NCI-H1694 (cell line): ENCODE data around the gene GPI.
A peak's percentile ranks its signal among the peaks of the same experiment; 100 is the strongest.

ENCODE experiments used
- DNase-seq: peaks from one replicate; lab custom pipeline; 2025; lab: John Stamatoyannopoulos, UW

Gene GPI

DNA sequence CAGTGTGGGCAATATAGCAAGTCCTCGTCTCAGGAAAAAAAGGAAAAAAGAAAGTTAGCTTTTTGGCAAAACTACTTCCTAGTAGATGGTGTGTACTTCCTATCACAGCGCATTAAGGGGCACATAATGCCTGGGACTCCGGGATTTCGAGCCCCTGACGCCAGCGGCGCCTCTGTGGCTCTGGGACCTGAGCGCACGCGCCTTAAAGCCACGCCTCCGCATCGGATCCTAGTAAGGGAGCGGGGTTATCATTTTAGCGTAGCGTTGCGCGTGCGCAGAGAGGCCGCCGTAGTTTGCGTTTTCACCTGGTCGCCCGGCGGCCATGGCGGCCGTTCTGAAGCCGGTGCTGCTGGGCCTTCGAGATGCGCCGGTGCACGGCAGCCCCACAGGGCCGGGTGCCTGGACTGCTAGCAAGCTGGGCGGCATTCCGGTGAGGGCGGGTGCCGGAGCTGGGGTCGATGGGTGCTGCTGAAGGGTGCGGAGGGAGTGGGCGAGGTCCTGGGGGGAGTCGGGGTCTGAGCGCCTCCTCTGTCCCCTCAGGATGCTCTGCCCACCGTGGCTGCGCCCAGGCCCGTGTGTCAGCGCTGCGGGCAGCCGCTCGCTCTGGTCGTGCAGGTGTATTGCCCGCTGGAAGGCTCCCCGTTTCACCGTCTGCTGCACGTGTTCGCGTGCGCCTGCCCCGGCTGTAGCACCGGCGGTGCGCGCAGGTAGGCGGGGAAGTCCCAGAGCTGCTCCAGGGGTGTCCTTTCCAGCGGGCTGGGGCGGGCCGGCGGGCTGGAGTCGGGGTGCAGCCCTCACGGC is 39.3 kb downstream of the GPI start, which contains the start of gene PDCD2L:
TSS of gene PDCD2L (plus strand) at position 291 of the 801 bp plus-strand sequence. CDS start at position 323, 32 bp downstream.
- peak; percentile 86 for DNase-seq

DNA sequence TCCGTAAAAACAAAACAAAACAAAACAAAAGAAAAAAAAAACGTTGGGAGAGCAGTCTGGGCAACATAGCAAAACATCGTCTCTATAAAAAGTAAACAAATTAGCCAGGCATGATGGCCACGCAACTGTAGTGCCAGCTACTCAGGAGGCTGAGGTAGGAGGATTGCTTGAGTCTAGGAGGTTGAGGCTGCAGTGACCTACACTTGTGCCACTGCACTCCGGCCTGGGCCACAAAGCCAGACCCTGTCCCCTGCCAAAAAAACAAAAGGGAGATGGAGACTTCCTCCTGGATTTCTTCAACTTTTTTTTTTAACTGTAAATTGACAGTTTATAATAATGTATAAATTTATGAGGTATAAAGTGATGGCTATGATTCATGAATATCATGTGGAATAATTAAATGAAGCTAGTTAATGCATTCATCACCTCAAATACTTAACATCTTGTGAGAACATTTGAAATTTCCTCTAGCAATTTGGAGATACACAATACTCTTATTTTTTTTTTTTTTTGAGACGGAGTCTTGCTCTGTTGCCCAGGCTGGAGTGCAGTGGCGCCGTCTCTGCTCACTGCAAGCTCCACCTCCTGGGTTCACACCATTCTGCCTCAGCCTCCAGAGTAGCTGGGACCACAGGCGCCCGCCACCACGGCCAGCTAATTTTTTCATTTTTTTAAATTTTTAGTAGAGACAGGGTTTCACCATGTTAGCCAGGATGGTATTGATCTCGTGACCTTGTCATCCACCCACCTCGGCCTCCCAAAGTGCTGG is 41.1 kb downstream of the GPI start:
- no peak for DNase-seq

DNA sequence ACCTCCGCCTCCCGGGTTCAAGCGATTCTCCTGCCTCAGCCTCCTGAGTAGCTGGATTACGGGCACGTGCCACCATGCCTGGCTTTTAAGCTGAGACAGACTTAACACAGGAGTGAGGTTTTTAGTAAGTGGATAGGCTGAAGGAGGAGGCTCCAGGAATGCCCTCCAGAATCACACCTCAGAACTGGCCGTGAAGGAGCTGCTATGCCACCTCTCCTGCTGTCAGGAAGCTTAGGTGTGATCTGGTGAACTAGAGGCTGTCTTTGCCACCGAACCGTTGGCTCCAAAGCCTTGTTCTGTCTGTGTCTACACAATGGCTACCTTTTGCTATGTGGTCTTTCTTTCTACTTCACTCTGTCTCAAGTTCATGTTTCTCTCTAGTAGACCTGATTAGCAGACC is 43.4 kb downstream of the GPI start:
- DNase-seq: no peak

DNA sequence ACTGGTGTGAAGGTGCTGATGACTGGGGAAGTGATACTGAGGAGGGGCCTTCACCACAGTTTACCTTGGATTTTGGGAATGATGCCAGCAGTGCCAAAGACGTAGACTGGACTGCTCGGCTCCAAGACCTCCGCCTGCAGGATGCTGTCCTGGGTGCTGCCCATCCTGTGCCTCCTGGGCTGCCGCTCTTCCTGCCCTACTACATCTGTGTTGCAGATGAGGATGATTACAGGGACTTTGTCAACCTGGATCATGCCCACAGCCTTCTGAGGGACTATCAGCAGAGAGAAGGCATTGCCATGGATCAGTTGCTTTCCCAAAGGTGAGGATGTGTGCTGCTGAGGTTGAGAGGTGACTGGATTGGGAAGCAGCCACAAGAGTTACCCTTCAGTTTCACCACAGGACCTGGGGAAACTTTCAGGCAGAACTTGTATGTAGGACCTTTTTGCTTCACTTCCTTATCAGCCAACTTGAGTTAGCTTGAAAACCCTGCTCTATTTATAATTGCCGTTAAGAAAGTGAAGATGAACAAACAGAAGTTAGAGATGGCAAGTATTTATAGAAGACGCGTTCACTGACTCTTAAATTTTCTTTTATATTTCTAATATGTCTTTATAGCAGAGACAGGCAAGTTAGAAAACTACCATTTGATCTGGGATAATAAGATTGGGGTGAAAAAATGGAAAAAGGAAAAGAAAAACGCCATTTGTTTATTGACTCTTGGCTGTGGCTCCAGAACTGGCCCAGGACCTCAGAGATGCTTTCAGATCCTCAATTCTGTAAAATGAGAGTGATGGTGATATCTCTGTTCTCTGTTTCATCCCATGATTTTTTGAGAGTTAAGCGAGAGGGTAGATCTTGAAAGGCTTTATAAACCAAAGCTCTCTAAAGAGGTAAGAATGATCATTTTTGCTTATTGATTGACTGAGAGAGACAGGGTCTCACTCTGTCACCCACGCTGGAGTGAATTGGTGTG is 44.5 kb downstream of the GPI start:
- DNase-seq: no peak

DNA sequence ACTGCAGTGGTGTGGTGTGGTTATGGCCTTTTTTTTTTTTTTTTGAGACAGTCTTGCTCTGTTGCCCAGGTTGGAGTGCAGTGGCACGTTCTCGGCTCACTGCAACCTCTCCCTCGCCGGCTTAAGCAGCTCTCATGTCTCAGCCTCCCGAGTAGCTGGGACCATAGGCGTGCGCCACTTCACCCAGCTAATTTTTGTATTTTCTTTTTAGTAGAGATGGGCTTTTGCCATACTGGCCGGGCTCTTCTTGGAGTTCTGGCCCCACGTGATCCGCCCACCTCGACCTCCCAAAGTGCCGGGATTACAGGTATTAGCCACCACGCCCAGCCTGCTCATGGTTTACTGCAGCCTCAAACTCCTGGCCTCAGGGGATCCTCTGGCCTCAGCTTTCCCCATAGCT is 46.2 kb downstream of the GPI start:
- no peak for DNase-seq

DNA sequence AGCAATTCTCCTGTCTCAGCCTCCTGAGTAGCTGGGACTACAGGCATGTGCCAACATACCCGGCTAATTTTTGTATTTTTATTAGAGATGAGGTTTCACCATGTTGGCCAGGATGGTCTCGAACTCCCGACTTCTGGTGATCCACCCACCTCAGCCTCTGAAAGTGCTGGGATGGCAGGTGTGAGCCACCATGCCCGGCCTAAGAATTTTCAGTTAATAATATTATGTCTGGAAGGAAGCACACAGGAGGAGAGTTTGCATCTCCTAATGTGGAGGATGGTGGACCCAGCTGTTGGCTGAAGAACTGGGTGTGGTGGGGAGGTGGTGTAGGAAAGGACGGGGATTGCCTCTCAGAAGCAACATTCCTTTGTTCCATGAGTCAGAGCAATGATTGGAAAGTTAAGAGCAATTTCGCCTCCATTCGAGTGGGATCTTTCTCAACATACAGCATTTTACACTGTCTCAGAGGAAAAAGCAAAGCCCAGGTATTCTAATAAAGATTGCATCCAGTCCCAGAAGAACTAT is 51.1 kb downstream of the GPI start:
- DNase-seq: no peak

DNA sequence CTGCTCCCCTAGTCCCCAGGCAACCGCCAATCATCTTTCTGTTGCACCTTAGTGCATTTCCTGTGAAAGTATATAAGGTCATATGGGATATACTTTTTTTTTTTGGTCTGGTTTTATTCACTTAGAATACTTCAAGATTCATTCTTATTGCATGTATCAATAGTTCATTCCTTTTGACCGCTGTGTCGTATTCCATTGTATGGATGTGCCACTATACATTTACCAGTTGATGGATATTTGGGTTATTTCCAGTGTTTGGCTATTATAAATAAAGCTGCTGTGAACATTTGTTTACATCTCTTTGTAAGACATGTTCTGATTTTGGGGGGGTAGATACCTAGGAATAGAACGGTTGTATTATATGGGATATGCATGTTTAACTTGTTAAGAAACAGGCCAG is 53.3 kb downstream of the GPI start:
- DNase-seq: no peak

DNA sequence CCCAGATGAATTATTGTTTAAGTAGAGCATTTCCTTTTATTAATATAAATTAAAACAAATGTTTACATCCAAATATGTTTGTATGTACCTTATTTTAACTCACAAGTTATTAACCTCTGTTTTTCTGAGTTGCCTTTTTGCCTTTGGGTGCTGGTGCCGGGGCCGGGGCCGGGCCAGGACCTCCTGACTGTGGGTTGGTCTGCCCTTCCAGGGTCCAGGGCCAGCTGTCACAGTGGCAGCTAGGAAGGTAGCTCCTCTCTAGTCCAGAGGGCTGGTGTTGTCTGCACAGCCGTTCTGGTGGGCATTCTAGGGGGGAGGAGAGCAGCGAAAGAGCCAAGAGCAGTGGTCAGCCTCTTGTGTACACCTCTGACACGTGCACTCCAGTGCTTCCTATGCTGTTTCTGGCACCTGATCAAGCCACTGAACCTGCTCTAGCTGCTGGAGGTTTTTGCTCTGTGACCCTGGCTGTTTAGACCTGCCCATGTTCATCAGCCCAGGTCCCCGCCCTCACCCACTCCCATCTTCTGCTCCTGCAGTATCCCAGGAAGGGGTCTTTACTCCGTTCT is 61.2 kb downstream of the GPI start:
- no peak for DNase-seq

DNA sequence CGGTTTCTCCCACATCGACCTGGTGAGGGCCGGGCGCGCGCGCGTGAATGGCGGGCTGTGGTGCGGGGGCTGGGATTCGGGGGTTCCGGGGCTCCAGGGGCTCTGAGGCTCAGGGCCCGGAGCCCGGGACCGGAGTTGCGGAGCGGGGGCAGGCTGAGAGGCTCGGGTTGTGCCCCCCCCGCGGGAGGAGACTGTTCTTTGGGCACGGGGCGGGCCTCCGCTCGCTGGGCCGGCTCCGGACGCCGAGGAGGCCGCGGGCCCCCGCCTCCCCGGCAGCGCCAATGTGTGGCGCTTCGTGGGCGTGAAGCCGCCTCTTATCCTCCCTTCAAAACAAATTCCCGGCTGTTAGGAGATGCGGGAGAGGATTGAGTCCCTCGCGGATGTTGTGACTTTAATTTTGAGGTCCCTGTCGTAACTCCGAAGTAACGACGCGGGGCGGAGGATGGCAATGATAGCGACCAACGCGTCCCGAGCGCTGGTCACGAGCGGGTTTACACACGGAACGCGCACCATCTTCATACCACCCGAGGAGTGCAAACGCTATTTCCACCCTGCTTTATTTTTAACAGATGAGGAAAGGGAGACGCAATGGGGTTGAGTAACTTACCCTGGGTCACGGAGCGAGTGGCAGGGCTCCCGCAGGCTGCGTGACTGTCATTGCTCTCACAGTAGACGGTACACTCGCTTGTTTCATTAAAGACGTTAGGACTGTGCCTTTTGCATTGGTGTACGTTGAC is 63.7 kb downstream of the GPI start:
- DNase-seq: peak; percentile 3

DNA sequence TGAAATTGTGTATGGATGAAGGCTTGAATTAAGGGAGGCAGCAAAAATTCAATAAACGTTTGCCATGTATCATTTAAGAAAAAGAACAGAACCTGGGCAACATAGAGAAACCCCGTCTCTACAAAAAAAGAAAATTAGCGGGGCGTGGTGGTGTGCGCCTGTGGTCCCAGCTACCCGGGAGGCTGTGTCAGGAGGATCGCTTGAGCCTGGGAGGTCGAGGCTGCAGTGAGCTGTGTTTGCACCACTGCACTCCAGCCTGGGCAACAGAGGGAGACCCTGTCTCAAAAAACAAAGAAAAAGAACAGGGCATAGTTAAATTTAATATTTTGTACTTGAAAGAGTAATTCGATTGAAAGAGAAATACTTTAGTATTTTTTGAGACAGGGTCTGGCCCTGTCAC is 64.6 kb downstream of the GPI start:
- no peak for DNase-seq

DNA sequence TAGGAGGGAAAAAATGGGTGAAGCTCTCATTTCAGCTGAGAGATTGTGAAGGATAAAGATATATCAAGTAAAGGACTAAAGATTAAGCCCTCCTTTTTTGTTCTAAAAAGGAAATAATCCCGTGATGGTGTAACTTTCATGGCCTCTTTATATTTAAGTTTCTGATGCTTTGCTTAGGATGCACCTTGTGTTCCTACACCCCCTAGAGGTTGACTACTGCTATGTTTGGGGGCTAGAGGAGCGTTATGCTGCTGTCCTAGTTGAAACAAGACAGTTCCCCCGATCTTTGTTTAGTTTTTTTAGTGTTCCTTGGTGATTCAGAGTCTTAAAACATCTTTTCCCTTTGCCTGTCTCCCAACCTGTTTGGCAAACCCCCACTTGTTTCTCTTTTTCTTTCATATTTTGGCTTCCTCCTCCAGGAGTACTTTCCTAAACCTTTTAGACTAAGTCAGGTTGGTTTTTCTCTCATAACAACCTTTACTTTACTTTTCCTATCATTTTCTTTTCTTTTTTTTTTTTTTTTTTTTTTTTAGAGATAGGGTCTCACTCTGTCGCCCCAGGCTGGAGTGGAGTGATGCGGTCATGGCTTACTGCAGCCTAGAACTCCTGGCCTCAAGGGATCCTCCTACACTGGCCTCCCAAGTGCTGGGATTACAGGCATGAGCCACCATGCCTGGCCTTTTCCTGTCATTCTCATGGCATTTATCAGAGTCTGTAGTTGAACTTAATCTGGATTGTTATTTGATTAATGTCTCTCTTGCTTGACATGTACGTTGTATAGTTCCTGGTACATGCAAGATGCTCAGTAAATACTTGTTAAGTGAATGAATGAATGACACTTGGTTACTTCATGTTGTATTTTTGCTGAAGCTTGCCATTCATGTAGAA is 66.0 kb downstream of the GPI start:
- DNase-seq: peak; percentile 26

DNA sequence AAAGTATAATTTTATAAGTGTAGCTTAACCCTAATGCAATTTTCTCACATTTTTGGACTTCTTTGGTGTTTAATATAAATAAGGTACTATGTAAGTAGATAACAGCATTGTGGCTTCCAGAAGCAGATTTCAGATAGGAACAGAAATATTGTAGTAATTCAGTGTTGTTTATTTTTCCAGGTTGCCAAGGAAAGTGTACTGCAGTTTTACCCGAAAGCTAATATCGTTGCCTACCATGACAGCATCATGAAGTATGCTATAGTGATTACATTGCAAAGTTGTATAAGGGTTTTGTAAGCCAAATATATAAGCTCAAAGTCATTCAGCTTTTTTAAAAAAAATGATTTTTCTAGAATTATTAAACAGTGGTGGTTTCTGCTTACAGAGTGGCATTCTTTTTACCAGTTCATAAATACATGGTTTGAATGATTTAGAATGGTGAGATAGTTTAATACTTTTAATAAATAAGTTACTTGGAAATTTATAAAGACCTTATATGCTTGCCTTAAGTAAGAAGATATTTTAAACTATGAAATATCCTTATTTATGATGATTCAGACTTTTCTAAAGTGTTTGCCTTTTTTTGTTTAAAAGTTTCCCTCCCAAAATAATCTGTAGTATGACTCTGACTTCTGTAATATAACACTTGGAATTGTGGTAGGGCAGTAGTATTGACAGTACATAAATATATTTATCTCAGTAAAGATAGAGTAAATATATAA is 66.8 kb downstream of the GPI start:
- DNase-seq: no peak

DNA sequence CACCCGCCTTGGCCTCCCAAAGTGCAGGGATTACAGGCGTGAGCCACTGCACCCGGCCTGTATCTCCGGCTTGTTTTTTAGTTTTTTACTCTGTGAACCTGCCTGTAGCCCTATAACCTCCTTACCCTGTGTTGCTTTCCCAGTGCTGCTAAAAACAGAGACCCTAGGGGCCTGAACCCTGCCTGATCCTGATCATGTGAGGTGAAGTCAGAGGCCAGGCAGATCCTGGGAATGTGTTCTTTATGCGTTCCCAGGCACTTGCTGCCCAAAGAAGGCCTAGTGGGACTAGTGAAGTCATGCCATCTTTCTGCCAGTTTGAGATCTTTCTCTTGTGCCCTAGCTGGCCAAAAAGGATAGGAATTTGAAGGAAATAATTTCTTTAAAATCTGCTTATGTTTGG is 67.8 kb downstream of the GPI start:
- no peak for DNase-seq

DNA sequence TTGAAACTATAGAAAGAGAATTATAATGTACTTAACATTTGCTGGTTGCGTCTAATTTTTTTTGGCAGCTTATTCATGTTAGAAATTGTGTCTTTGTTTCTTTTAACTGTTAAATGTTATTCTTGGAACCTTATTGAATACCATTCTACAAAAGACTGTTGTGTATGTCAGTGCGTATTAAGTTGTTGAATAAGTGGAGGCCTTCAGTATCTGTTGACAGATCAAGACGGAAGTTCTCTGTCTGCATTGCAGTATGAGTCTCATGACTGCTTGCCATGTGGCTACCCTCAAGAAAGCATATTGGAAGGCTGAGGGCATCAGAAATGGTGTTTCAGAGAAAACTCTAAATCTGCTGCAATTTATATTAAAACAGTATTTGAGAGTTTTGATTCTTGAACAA is 71.7 kb downstream of the GPI start:
- DNase-seq: no peak

DNA sequence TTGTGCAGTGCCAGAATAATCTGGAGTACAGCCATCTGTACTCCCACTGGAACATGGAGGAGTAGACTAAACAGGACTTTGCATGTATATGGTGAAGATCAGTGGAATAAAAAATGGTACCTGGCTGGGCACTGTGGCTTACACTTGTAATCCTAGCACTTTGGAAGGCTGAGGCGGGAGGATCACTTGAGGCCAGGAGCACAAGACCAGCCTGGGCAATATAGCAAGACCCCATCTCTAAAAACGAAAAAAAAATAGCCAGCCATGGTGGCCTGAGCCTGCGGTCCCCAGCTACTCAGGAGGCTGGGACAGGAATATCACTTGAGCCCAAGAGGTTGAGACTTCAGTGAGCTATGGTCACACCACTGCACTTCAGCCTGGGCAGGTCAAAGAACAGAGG is 83.2 kb downstream of the GPI start:
- no peak for DNase-seq
